ES-I3 (cell line): ENCODE data around the gene MYOM1.

Experiments used
- H3K36me3 ChIP-seq: 2 replicates; pipeline ENCODE4 v1.6.1; 2013; ENCODE audit warnings: mild to moderate bottlenecking, low read length, control low read depth, moderate library complexity; ENCODE audit not compliant: insufficient read depth
- H3K4me1 ChIP-seq: 2 replicates; pipeline ENCODE4 v1.6.1; 2013; ENCODE audit warnings: mild to moderate bottlenecking, control low read depth, low read length; ENCODE audit not compliant: insufficient read depth
- H3K9ac ChIP-seq: 2 replicates; pipeline ENCODE4 v1.6.1; 2013; ENCODE audit warnings: low read depth, mild to moderate bottlenecking, low read length, moderate library complexity
- H3K9me3 ChIP-seq: 2 replicates; pipeline ENCODE4 v1.6.1; 2013; ENCODE audit warnings: mild to moderate bottlenecking, low read length, moderate library complexity; ENCODE audit not compliant: control insufficient read depth, insufficient read depth

MYOM1 gene

GRCh38 chr18:3172097-3172496 is 47.7 kb downstream of the MYOM1 start:
- no peaks in the 10 kb centered on the region; the same call in 1 of the 2 replicates for H3K36me3 ChIP-seq
- H3K9me3 ChIP-seq, result no peaks in the 10 kb centered on the region
- H3K9ac ChIP-seq, result no peak overlapping the region
- no peaks in the 10 kb centered on the region for H3K4me1 ChIP-seq

- H3K36me3 ChIP-seq, result no peaks in the 10 kb centered on the region; the same call in 1 of the 2 replicates
- H3K9ac ChIP-seq, result no peak overlapping the region
- no peaks in the 10 kb centered on the region for H3K4me1 ChIP-seq
- H3K9me3 ChIP-seq, result no peaks in the 10 kb centered on the region
Observed at GRCh38 chr18:3171631-3172030, 48.1 kb downstream of the MYOM1 start.

DNA sequence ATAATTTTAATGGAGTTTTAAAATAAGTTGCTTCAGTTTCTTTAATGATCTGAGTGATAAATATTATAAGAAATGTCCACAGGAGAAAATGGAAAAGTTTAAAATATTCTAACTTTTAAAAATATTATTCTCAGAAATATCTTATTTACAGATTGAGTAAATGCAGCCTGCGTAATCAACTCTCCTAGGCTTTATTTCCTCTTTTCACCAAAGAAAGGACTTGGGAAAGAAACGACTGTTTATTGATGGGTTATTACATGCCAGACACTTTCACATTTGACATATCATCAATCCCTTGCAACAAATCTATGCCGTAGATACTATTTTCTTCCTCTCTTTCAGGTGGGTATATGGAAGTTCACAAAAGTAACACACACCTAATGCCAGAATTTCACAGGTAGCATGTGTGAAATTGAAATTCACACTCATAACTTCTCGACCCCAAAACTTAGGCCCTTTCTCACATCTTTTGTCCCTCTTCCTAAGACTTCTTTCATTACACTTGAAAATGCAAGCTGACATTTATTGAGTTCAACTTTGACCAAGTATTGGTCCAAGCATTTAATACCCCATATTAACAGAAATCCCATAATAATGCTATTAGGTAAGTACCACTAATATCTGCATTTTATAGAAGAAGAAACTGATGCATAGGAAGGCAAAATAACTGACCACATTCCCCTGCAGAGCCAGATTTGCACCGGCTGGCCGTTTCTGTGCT is 49.2 kb downstream of the MYOM1 start:
- Histone ChIP-seq H3K9me3 (no peaks in the 10 kb centered on the region), H3K9ac (no peak overlapping the region), H3K36me3 (no peaks in the 10 kb centered on the region; the same call in 1 of the 2 replicates), H3K4me1 (no peaks in the 10 kb centered on the region)

- no peaks in the 10 kb centered on the region; the same call in 1 of the 2 replicates for H3K36me3 ChIP-seq
- 0 out of 2 replicates have a peak, but pooled peaks cover 7% of the 10 kb centered on the region for H3K4me1 ChIP-seq
Observed at GRCh38 chr18:3164381-3164780, 55.4 kb downstream of the MYOM1 start.

DNA sequence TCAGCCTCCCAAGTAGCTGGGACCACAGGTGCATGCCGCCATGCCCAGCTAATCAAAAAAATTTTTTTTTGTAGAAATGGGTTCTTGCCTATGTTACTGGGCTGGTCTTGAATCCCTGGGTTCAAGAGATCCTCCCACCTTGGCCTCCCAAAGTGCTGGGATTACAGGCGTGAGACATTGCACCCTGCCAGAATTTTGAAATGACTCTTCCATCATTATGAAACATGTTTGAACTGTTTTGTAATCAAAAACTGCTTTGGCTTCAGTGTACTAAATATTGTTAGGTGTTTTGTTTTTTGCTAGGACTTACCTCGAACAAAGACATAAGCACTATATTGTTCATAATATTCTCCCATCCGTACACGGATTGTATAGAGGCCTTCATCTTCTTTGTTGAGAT is 55.8 kb downstream of the MYOM1 start:
- Histone ChIP-seq H3K9me3 (no peaks in the 10 kb centered on the region), H3K4me1 (0 out of 2 replicates have a peak, but pooled peaks cover 7% of the 10 kb centered on the region), H3K9ac (no peak overlapping the region), H3K36me3 (no peaks in the 10 kb centered on the region; the same call in 1 of the 2 replicates)

More at GRCh38 chr18:3164381-3164780, 55.4 kb downstream of the MYOM1 start:
- H3K9me3 ChIP-seq, result no peaks in the 10 kb centered on the region
- no peak overlapping the region for H3K9ac ChIP-seq

GRCh38 chr18:3162181-3162580 is 57.6 kb downstream of the MYOM1 start:
- no peak overlapping the region for H3K9ac ChIP-seq
- H3K36me3 ChIP-seq, result no peaks in the 10 kb centered on the region

GRCh38 chr18:3159830-3160229 is 59.9 kb downstream of the MYOM1 start:
- H3K9ac ChIP-seq, result no peak overlapping the region
- H3K36me3 ChIP-seq, result no peaks in the 10 kb centered on the region
- H3K9me3 ChIP-seq, result no peaks in the 10 kb centered on the region
- H3K4me1 ChIP-seq, result 0 out of 2 replicates have a peak, but pooled peaks cover 7% of the 10 kb centered on the region

More at GRCh38 chr18:3162181-3162580, 57.6 kb downstream of the MYOM1 start:
- Histone ChIP-seq H3K9me3 (no peaks in the 10 kb centered on the region), H3K4me1 (0 out of 2 replicates have a peak, but pooled peaks cover 7% of the 10 kb centered on the region)

DNA sequence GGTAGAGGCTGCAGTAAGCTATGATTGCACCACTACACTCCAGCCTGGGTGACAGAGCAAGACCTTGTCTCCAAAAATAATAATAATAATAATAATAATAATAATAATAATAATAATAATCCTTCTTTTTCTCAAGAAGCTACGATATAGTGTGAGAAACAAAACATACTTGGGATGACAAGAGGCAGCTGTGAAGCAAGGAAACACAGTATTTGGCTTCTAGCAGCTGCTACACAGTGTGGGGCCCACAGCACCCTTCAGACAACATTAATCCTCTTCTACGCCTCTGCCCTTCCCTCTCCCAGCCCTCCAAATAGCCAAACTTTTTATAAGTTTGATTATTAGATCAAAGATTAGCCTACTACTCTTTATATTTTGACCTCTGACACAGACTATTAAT is 62.2 kb downstream of the MYOM1 start:
- H3K4me1 ChIP-seq, result 0 out of 2 replicates have a peak, but pooled peaks cover 7% of the 10 kb centered on the region
- no peaks in the 10 kb centered on the region for H3K9me3 ChIP-seq
- H3K36me3 ChIP-seq, result no peaks in the 10 kb centered on the region
- H3K9ac ChIP-seq, result no peak overlapping the region

DNA sequence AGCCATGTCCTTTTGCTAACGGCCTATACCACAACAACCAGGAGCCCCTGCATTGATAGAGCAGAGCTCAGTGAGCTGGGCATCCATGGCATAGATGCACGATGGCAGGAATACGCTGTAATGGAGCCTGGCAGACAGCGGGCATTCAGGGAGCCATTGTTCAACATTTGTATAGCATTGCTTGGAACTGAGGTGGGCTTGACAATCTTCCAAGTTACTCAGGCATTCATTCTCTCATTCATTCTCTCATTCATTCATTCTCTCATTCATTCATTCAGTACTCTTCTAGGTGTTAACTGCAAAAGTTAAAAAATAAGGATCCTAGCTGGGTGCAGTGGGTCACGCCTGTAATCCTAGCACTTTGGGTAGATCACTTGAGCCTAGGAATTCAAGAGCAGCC is 62.7 kb downstream of the MYOM1 start:
- Histone ChIP-seq H3K4me1 (0 out of 2 replicates have a peak, but pooled peaks cover 4% of the 10 kb centered on the region), H3K36me3 (no peaks in the 10 kb centered on the region), H3K9ac (no peak overlapping the region), H3K9me3 (no peaks in the 10 kb centered on the region)

- H3K4me1 ChIP-seq, result no peaks in the 10 kb centered on the region
- H3K9me3 ChIP-seq, result no peaks in the 10 kb centered on the region
- H3K9ac ChIP-seq, result no peak overlapping the region
- no peaks in the 10 kb centered on the region for H3K36me3 ChIP-seq
Observed at GRCh38 chr18:3156325-3156640, 63.5 kb downstream of the MYOM1 start.

GRCh38 chr18:3154214-3154613 is 65.6 kb downstream of the MYOM1 start:
- H3K9ac ChIP-seq, result no peak overlapping the region
- no peaks in the 10 kb centered on the region for H3K4me1 ChIP-seq
- no peaks in the 10 kb centered on the region for H3K36me3 ChIP-seq
- H3K9me3 ChIP-seq, result no peaks in the 10 kb centered on the region

- Histone ChIP-seq H3K9me3 (no peaks in the 10 kb centered on the region), H3K9ac (no peak overlapping the region), H3K36me3 (no peaks in the 10 kb centered on the region), H3K4me1 (no peaks in the 10 kb centered on the region)
Observed at GRCh38 chr18:3153107-3153704, 66.6 kb downstream of the MYOM1 start.

- Histone ChIP-seq H3K9me3 (no peaks in the 10 kb centered on the region), H3K4me1 (no peaks in the 10 kb centered on the region), H3K9ac (no peak overlapping the region), H3K36me3 (no peaks in the 10 kb centered on the region)
Observed at GRCh38 chr18:3152294-3152693, 67.5 kb downstream of the MYOM1 start.

GRCh38 chr18:3151399-3152264 is 68.1 kb downstream of the MYOM1 start:
- Histone ChIP-seq H3K9me3 (no peaks in the 10 kb centered on the region), H3K9ac (no peak overlapping the region), H3K4me1 (no peaks in the 10 kb centered on the region)

More at GRCh38 chr18:3151399-3152264, 68.1 kb downstream of the MYOM1 start:
- H3K36me3 ChIP-seq, result no peaks in the 10 kb centered on the region
